ENCODE results near the gene NRP1. TPM values are rescaled to one million over a fixed set of nuclear protein-coding genes. Genes with fewer than 3 reads are reported as not detected.

Gene NRP1
- 15.7 and 48.8 TPM in 2 replicates for total RNA-seq

GRCh38 chr10:33334153-33334804, at the start of gene NRP1:
Gene NRP1, minus strand, starts transcription at chr10:33334667. Its CDS starts 285 bp downstream, at chr10:33334382.

All from dermis lymphatic vessel endothelial cell (primary cell).